Thyroid gland (tissue), 4 donors: ENCODE measurements around the gene CDH18. TPM values are rescaled to one million over a fixed set of nuclear protein-coding genes. Genes with fewer than 3 reads are reported as not detected.

Experiments
- DNase-seq, 2 donors: peaks; one replicate each; pipeline ENCODE4 v3.0.0-alpha.2; 2019
- H3K27ac ChIP-seq, 3 donors: fragments of 200-600 bp; sonication (generic); 1 replicate in 2 of 3; 2 replicates in 1 of 3; pipeline ENCODE4 v1.5.1; 2016 to 2019; ENCODE audit warnings: mild to moderate bottlenecking in 1 of 3, moderate library complexity in 1 of 3
- H3K27me3 ChIP-seq: fragments of 200-600 bp; sonication (generic); one replicate; pipeline ENCODE4 v1.5.1; 2019
- H3K36me3 ChIP-seq, 2 donors: fragments of 200-600 bp; sonication (generic); one replicate each; pipeline ENCODE4 v1.5.1; 2016 to 2019
- H3K4me1 ChIP-seq, 2 donors: fragments of 200-600 bp; sonication (generic); one replicate each; pipeline ENCODE4 v1.5.1; 2017 to 2019
- H3K4me3 ChIP-seq, 3 donors: fragments of 200-600 bp; sonication (generic); replicated peaks in 1 of 3; 1 replicate in 2 of 3; 2 replicates in 1 of 3; pipeline ENCODE4 v1.5.1; 2016; ENCODE audit warnings: mild to moderate bottlenecking in 1 of 3
- H3K9me3 ChIP-seq: fragments of 200-600 bp; sonication (generic); one replicate; pipeline ENCODE4 v1.5.1; 2017
- CTCF ChIP-seq, 6 experiments: fragments of 200-600 bp in 3 of 6; fragments of 450-650 bp in 3 of 6; sonication (generic) in 3 of 6; IDR thresholded peaks; one replicate each; pipeline ENCODE4 v1.5.1; 2016 to 2019; ENCODE audit warnings: antibody characterized with exemption in 6 of 6, mild to moderate bottlenecking in 2 of 6, inconsistent platforms in 1 of 6, moderate library complexity in 1 of 6
- POLR2A ChIP-seq, 2 donors: fragments of 450-650 bp; IDR thresholded peaks; one replicate each; pipeline ENCODE4 v1.6.1; 2017; ENCODE audit warnings: antibody characterized with exemption in 2 of 2, mild to moderate bottlenecking in 2 of 2, moderate library complexity in 1 of 2
- WGBS, 2 donors: methylation state at CpG; one replicate each; pipeline ENCODE4 v1.1.5; 2017; 5-methylcytosine and 5-hydroxymethylcytosine counted together
- intact Hi-C: fragments of 100-400 bp; cut with DNase I; formaldehyde crosslinking; loops from one replicate; pipeline ENCODE4 v1.15.1; 2023
- total RNA-seq, 4 donors: library from RNA; depleted of rRNA; stranded (reverse); fragments of >200 nt; gene quantifications; one replicate each; pipeline ENCODE4 v1.2.3, GENCODE V29; 2016

CDH18 gene
- total RNA-seq, 4 donors from 2014 or later, result not detected

GRCh38 chr5:19660679-19661078, 327.3 kb downstream of the CDH18 start:
- intact Hi-C loops, result no loop called here
- Histone ChIP-seq H3K27me3 (no peaks in the 10 kb centered on the region), H3K9me3 (no peaks in the 10 kb centered on the region), H3K36me3 (no peaks in the 10 kb centered on the region), H3K4me3 (no peak overlapping the region), H3K4me1 (no peaks in the 10 kb centered on the region), H3K27ac (no peak overlapping the region)
- DNase-seq, result no peak
- no peak for TF ChIP-seq CTCF (IDR thresholded peaks at IDR 0.05)
- TF ChIP-seq POLR2A (IDR thresholded peaks at IDR 0.05), result no peak
- 94 to 97% methylated on average over 1 of the region's 1 CpG for WGBS, 2 donors

GRCh38 chr5:19655627-19656026, 332.4 kb downstream of the CDH18 start:
- Histone ChIP-seq H3K4me3 (no peak overlapping the region), H3K27me3 (no peaks in the 10 kb centered on the region), H3K9me3 (no peaks in the 10 kb centered on the region), H3K36me3 (no peaks in the 10 kb centered on the region), H3K27ac (no peak overlapping the region), H3K4me1 (no peaks in the 10 kb centered on the region)
- TF ChIP-seq CTCF (IDR thresholded peaks at IDR 0.05) (no peak), POLR2A (IDR thresholded peaks at IDR 0.05) (no peak)
- no peak for DNase-seq
- WGBS, 2 donors, result 69 to 70% methylated on average over 2 of the region's 2 CpGs
- intact Hi-C loops, result no loop called here

- intact Hi-C loops, result no loop called here
- no peak for TF ChIP-seq CTCF (IDR thresholded peaks at IDR 0.05)
- no peak for TF ChIP-seq POLR2A (IDR thresholded peaks at IDR 0.05)
- no peak overlapping the region for H3K4me3 ChIP-seq
- DNase-seq, result no peak
- no peaks in the 10 kb centered on the region for H3K36me3 ChIP-seq
- 89 to 92% methylated on average over 4 of the region's 4 CpGs for WGBS, 2 donors
- no peaks in the 10 kb centered on the region for H3K9me3 ChIP-seq
- no peaks in the 10 kb centered on the region for H3K27me3 ChIP-seq
- no peaks in the 10 kb centered on the region for H3K4me1 ChIP-seq
- H3K27ac ChIP-seq, result no peak overlapping the region
These were observed 349.5 kb downstream of the CDH18 start for GRCh38 chr5:19638461-19638860.

GRCh38 chr5:19630876-19631275, 357.1 kb downstream of the CDH18 start:
- WGBS, 2 donors, result 85 to 86% methylated on average over 2 of the region's 2 CpGs
- Histone ChIP-seq H3K9me3 (no peaks in the 10 kb centered on the region), H3K27me3 (no peaks in the 10 kb centered on the region), H3K36me3 (no peaks in the 10 kb centered on the region), H3K27ac (no peak overlapping the region), H3K4me3 (no peak overlapping the region), H3K4me1 (no peaks in the 10 kb centered on the region)
- intact Hi-C loops, result no loop called here
- DNase-seq, result no peak
- TF ChIP-seq CTCF (IDR thresholded peaks at IDR 0.05) (no peak), POLR2A (IDR thresholded peaks at IDR 0.05) (no peak)

GRCh38 chr5:19626211-19626610, 361.8 kb downstream of the CDH18 start:
- no peak overlapping the region for H3K27ac ChIP-seq
- H3K4me3 ChIP-seq, result no peak overlapping the region
- DNase-seq, result no peak
- WGBS, 2 donors, result 88 to 90% methylated on average over 2 of the region's 2 CpGs
- no peaks in the 10 kb centered on the region for H3K9me3 ChIP-seq
- H3K4me1 ChIP-seq, result no peaks in the 10 kb centered on the region
- H3K36me3 ChIP-seq, result no peaks in the 10 kb centered on the region
- no peaks in the 10 kb centered on the region for H3K27me3 ChIP-seq
- intact Hi-C loops, result no loop called here
- TF ChIP-seq POLR2A (IDR thresholded peaks at IDR 0.05) (no peak), CTCF (IDR thresholded peaks at IDR 0.05) (no peak)
